NCI-H1048 (cell line): ENCODE measurements around the gene CUX1.
"Not testable (repeated sequence)": the region's sequence is repeated elsewhere in the genome, so short reads cannot be mapped to it uniquely, and the experiment has no call there.

Experiments used
- DNase-seq: peaks from one replicate; lab custom pipeline; 2025; lab: John Stamatoyannopoulos, UW

Gene CUX1

GRCh38 chr7:102312317-102312716 lies 494.9 kb downstream of the CUX1 start:
- DNase-seq = no peak

- DNase-seq = no peak
Measured at GRCh38 chr7:102313997-102314780, 496.8 kb downstream of the CUX1 start.

GRCh38 chr7:102317231-102318059 lies 500.0 kb downstream of the CUX1 start:
- DNase-seq = no peak

GRCh38 chr7:102318482-102318971 lies 501.1 kb downstream of the CUX1 start:
- no peak for DNase-seq

GRCh38 chr7:102319671-102320070 lies 502.2 kb downstream of the CUX1 start:
- no peak for DNase-seq

GRCh38 chr7:102320181-102320580 lies 502.8 kb downstream of the CUX1 start:
- no peak for DNase-seq

GRCh38 chr7:102320601-102321350 lies 503.4 kb downstream of the CUX1 start:
- no peak for DNase-seq

GRCh38 chr7:102321351-102322201 lies 504.1 kb downstream of the CUX1 start:
- no peak for DNase-seq

- DNase-seq = no peak
Measured at GRCh38 chr7:102322202-102322715, 504.8 kb downstream of the CUX1 start.

GRCh38 chr7:102323914-102324195 lies 506.4 kb downstream of the CUX1 start:
- DNase-seq = no peak

- DNase-seq = not testable (repeated sequence)
Measured at GRCh38 chr7:102325106-102325505, 507.7 kb downstream of the CUX1 start.

- no peak for DNase-seq
Measured at GRCh38 chr7:102326157-102326889, 508.9 kb downstream of the CUX1 start.

- not testable (repeated sequence) for DNase-seq
Measured at GRCh38 chr7:102327183-102327582, 509.8 kb downstream of the CUX1 start.

GRCh38 chr7:102328863-102329262 lies 511.4 kb downstream of the CUX1 start:
- DNase-seq = not testable (repeated sequence)

GRCh38 chr7:102329366-102329765 lies 511.9 kb downstream of the CUX1 start:
- DNase-seq = not testable (repeated sequence)

GRCh38 chr7:102330666-102331460 lies 513.4 kb downstream of the CUX1 start:
- not testable (repeated sequence) for DNase-seq
